NB4 (cell line): ENCODE results near the gene NKX6-1.
A peak's percentile ranks its signal among the peaks of the same experiment; 100 is the strongest.

Source experiments
- DNase-seq: peaks from one replicate; pipeline ENCODE4 v3.0.0; 2010; ENCODE audit warnings: low read depth
- H3K4me3 ChIP-seq: one replicate; pipeline ENCODE4 v1.5.1; 2011; ENCODE audit warnings: mild to moderate bottlenecking, low read depth, low read length, moderate library complexity
- CTCF ChIP-seq: IDR thresholded peaks from one replicate; pipeline ENCODE4 v1.5.1; 2012; ENCODE audit warnings: low read depth, low read length
- MAX ChIP-seq: IDR thresholded peaks from 2 replicates; pipeline ENCODE4 v1.6.1; 2011; ENCODE audit warnings: low read depth, low read length
- MYC ChIP-seq: IDR thresholded peaks from 2 replicates; pipeline ENCODE4 v1.6.1; 2011; ENCODE audit warnings: low read depth, low read length
- POLR2A ChIP-seq: IDR thresholded peaks from 2 replicates; pipeline ENCODE4 v1.6.1; 2011; ENCODE audit warnings: mild to moderate bottlenecking; ENCODE audit not compliant: insufficient read length; ENCODE audit errors: extremely low read depth

The NKX6-1 gene

GRCh38 chr4:84530871-84531270, 31.8 kb upstream of the NKX6-1 start:
- no peak overlapping the region for H3K4me3 ChIP-seq
- no peak for DNase-seq
- no peak for TF ChIP-seq POLR2A
- TF ChIP-seq CTCF: no peak
- no peak for TF ChIP-seq MYC
- TF ChIP-seq MAX: no peak

GRCh38 chr4:84530454-84530853, 31.4 kb upstream of the NKX6-1 start:
- H3K4me3 ChIP-seq: no peak overlapping the region
- TF ChIP-seq MAX (peak; percentile 16; the same call in 1 of the 2 replicates), MYC (no peak)
- no peak for DNase-seq

DNA sequence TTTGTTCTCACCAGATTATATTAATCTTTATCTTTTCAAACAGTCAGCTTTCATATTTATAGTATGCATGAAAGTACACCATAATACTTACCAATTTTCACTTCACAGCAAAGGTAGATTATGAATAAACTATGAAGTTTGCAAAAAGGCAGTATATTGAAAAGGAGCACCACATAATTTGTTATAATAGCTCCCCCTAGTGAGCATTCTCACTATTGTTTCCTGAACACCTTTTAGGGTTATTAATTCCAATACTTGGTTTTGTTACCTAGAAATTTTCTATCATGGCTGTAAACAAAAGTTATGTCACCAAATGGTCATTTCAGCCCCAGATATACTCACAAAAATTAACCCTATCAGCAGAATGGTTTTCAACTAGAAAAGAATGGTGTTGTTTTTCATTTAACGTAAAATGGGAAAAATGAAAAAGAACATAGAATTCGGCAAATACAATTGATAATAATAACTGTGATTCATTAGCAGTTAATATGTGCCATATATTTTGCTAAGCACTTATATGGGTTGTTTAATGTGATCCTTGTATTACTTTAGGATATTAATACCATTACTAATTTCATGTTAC, 30.2 kb upstream of the NKX6-1 start:
- DNase-seq: peak; percentile 32
- peak; percentile 10 for TF ChIP-seq CTCF
- no peak for TF ChIP-seq MAX

GRCh38 chr4:84527391-84527790, 28.3 kb upstream of the NKX6-1 start:
- no peak for TF ChIP-seq MYC
- TF ChIP-seq MAX: no peak
- TF ChIP-seq POLR2A: no peak
- TF ChIP-seq CTCF: no peak
- no peak for DNase-seq
- no peak overlapping the region for H3K4me3 ChIP-seq

More for the DNA sequence above, 30.2 kb upstream of the NKX6-1 start:
- no peak overlapping the region for H3K4me3 ChIP-seq

DNA sequence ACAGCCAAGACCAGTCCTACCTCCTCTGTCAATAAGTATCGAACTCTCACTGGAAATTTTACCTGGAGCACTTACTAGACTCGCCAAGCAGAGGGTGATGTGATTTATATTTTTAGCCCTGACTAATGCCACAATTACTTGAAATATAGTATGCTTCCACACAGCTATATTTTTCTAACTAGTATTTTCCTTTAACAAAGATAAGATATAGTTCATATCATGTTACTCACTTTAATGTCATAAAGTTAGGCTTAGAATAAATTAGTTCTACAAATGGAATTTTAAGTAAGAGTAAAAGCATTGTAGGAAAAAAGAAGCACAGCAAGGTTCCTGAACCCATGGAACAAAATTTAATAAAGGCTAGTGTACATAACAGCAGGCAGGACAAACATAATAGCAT, 16.0 kb upstream of the NKX6-1 start:
- H3K4me3 ChIP-seq: no peak overlapping the region
- no peak for TF ChIP-seq MYC
- no peak for TF ChIP-seq MAX
- no peak for TF ChIP-seq CTCF
- no peak for TF ChIP-seq POLR2A

GRCh38 chr4:84512277-84512676, 13.2 kb upstream of the NKX6-1 start:
- TF ChIP-seq MYC (no peak), MAX (no peak), CTCF (no peak), POLR2A (no peak)
- no peak overlapping the region for H3K4me3 ChIP-seq
- DNase-seq: no peak

More for the DNA sequence above, 16.0 kb upstream of the NKX6-1 start:
- DNase-seq: no peak
